Measurements from ENCODE around the gene TMOD2.

GRCh38 chr15:51803965-51804364 lies 52.6 kb downstream of the TMOD2 start:
- TF ChIP-seq CTCF (IDR thresholded peaks at IDR 0.05): no peak
- TF ChIP-seq ZFX (IDR thresholded peaks at IDR 0.05; ENCODE audit: borderline replicate concordance): no peak
